Ishikawa (cell line): ENCODE results near the gene NEGR1.

Experiments
- EP300 ChIP-seq: IDR thresholded peaks from 2 replicates; pipeline ENCODE4 v1.6.1; 2012; ENCODE audit warnings: borderline replicate concordance
- FOXM1 ChIP-seq: IDR thresholded peaks from 2 replicates; pipeline ENCODE4 v1.6.1; 2012; ENCODE audit warnings: low read depth, borderline replicate concordance
- YY1 ChIP-seq: IDR thresholded peaks from 2 replicates; pipeline ENCODE4 v1.6.1; 2012; ENCODE audit warnings: low read depth

DNA sequence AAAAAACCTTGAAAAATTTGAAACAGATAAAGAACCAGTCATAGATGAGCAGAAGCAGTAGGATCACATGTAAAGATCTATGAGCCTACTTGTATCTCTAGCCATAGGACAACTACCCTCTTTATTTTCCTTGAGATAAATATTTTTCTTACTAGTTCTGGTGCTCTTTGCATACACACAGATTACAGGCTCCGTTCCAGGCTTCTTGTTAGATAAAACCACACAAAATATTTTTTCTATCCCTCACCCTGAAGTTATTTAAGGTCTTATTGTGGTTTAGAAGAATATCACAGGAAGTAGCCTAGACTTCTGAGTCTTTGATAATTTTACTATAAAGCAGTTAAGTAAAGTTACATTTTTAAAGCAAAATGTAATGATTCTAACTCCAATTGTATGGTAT is 512.2 kb downstream of the NEGR1 start:
- no peak for TF ChIP-seq FOXM1
- no peak for TF ChIP-seq YY1
- no peak for TF ChIP-seq EP300
